ENCODE measurements around the gene RAP1A. TPM values are rescaled to one million over a fixed set of nuclear protein-coding genes. Genes with fewer than 3 reads are reported as not detected.
A peak's percentile ranks its signal among the peaks of the same experiment; 100 is the strongest.

The RAP1A gene
- total RNA-seq, 1 experiment from 2014 or later, result 24.7 TPM

DNA sequence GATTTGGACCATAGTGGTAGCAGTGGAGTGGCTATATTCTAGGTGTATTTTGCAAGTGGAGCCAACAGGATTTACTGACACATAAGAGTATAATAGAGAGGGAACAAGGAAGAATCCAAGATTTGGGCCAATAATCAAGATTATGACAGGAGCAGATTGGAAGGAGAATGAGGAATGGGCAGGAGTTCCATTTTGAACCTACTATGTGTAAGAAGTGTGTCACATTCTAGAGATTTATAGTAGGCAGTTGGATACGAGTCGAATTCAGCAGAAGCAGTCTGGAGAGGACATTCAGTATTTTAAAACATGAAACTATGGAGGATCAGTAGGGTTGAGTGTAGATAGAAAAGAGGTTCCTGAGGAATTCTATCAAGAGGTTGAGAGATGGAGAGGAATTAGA is 97.9 kb downstream of the RAP1A start:
- no peak for DNase-seq (ENCODE audit: low read depth)

DNA sequence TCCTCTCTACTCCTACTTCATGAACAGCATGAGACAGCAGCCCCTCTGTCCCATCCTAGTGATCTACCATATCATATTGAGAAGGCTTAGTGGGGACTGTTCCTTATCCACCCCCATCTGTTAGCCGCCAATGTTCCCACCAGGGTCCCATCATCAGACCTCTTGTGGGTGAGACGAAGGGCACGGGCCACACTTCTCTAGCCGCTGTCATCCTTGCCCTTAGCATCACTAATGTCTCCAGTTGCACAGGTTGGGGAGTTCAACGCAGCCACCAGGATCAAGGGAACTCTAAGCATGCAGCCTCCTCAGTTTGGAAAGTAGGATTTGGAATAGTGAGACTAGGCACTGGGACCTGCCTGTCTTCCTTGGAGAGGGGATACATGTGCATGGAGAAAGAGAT is 99.5 kb downstream of the RAP1A start:
- no peak for DNase-seq (ENCODE audit: low read depth)

DNA sequence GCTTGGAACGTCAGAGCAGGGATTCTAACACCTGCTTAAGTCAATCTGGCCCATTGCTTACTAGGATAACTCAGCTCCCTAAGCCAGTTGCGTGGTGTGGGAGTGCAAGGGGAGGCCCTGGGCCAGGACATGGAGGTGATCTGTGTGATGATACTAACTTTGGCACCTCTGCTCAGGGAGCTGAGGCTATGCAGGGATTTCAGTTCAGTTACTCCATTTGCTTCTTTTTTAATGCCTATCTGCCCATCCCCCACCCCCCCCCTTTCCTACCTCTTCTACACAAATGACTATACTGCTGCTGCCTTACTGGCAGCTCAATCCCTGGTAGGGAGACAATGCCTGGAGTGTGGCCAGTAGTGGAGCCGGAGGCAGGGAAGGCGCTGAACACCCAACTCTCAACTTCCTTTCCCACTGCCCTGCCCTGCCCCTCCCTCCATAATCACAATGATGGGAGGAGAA is 100.1 kb downstream of the RAP1A start:
- peak; percentile 93 for DNase-seq (ENCODE audit: low read depth)

DNA sequence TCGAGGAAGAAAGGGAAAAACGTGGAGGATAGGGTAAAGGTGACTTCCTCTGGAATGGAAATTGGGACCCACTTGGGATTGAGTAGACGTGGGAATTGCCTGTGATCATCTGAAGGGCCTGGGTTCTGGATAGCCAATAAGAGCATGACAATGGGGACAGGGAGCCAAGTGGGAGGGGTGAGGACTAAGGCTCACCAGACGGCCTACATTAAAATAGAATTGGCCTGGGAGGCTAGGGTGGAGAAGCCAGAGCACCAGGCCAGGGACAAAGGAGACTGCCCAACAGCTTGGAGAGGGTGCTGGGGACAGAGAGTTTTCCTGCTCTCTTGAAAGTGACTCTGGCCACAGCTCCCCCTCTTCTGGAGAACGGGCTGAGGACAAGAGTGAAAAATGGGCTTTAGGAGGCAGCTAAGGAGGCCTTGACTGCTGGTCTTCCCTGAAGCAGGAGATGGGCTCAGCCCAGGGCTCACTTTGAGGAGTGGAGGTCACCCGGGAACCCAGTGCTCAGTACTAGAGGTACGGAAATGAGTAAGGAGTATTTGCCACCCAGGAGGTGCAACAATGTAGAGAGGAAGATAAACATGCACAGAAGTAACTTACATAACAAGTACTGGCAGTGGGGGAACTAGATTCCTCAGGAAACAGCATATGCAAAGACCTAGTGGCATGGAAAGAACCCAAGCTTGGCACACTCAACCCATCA is 100.8 kb downstream of the RAP1A start:
- DNase-seq (ENCODE audit: low read depth), result no peak

DNA sequence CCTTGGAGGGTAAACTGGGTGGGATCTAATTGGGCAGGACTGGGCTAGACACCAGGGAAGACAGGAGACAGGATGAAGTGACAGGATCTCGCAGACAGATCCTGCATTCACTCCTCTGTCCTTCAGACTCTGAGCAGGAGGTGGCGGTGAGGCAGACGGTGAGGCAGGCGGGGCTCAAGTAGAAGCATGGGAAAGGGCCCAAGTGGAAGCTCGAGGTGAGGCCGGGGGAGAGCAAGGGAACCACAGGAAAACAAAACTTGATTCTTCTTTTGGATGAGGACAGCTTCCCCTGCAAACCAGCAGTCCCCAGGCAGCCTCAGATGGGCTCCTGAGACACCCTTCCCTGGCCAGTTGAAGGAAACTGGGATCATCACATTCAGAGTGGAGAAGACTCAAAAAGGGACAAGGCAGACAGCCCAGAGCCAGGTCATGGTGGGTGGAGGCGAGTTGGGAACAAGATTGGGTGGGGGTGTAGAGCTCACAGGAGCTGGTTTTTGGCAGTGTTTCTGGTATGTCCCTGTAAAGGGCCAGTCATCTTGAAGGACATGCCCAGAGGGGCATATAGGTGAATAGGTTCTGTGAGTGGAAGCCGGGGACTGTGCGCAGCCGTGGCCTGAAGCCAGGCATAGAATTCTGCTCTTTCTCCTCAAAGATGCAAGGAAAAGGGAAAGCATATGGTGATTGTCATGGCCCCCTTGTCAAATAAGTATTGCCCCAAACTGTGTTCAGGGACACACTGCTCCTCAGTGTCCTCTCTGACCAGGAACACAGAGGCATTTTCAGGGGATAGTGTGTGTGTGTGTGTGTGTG is 101.6 kb downstream of the RAP1A start:
- DNase-seq (ENCODE audit: low read depth), result no peak

DNA sequence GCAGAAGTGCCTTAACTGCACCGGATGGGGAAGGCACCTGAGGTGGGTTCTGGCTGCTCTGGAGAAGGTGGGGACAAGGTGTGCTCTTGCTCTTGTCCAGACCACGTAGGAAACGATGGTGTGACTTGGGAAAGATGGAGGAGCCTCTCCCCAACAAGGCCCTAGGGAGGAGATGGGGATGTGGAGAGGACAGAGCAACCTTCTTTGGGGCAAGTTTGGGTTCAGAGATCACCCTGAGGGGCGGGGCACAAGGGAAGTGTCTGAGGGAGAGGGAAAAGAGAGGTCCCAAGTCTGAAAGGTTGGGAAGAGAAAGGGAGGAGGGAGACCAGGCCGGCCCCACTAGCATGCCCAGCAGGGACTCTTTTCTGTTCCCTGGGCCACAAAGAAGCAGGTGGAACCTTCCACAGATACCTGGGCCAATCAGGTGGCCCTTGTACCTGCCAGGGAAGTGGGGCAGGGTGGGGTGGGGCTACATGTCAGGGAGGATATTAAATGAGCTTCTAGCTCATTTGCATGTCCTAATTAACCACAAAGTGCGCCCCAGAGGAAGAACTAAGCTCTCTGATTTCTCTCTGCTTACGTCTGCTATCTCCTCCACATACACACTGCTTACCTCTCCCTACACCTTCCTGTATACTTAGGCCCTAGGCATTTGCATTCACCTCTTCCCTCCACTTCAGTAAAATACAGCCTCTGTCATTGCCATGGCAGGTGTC is 103.7 kb downstream of the RAP1A start:
- no peak for DNase-seq (ENCODE audit: low read depth)

DNA sequence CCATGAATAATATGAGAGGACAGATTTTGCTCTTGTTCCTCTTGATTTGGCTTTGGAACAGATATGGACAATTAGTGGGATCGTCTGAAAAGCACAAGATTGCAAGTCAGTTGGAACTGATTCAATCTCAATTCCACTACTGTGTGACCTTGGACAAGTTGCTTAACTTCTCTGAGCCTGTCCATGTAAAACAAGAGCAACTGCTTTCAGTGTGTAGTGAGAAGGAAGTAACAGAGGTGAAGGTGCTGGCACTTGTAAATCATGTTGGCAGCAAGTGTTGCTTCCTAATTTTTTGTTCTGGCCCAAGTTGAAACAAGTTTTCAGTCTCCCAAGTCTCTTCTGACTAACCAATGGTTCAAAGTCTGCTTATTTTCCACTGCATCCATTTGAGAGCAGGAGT is 104.3 kb downstream of the RAP1A start:
- no peak for DNase-seq (ENCODE audit: low read depth)

DNA sequence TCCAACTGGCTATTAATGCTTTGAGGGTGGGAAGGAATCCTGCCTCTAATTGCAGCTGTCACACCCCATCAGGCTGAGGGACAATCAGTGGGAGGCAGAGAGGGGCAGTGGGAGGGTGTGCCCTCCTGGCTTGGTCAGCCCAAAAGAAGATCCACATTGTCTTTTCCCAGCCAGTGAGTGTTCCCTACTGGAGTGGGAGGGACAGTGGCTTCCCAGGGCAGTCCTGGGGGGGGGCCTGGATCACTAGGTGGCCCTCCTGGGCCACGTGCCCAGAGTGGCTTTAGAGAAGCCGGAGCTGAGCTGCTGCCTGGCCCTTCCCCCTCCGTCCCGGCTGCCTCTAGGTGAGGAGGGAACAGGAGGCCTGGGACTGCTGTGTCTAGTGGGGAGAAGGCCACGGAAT is 105.6 kb downstream of the RAP1A start:
- peak; percentile 82 for DNase-seq (ENCODE audit: low read depth)

DNA sequence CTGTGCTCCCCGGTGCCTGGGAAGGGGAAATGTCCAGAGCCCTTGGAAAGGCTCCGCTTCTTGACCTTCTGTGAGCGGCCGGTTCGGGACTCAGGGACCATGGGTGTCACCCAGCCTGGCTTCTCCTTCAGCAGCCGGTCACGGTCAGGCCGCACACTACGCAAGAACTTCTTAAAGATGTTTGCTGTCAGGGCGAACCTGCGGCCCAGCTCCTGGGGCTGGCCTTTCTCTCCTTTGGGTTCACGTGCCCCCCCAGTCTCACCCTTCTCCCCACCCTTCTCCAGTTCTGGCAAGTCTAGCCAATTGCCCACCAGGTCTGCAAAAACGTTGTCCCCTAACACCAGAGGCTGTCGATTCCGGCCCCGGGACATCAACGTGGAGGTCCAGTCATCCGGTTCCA is 107.5 kb downstream of the RAP1A start:
- no peak for DNase-seq (ENCODE audit: low read depth)

DNA sequence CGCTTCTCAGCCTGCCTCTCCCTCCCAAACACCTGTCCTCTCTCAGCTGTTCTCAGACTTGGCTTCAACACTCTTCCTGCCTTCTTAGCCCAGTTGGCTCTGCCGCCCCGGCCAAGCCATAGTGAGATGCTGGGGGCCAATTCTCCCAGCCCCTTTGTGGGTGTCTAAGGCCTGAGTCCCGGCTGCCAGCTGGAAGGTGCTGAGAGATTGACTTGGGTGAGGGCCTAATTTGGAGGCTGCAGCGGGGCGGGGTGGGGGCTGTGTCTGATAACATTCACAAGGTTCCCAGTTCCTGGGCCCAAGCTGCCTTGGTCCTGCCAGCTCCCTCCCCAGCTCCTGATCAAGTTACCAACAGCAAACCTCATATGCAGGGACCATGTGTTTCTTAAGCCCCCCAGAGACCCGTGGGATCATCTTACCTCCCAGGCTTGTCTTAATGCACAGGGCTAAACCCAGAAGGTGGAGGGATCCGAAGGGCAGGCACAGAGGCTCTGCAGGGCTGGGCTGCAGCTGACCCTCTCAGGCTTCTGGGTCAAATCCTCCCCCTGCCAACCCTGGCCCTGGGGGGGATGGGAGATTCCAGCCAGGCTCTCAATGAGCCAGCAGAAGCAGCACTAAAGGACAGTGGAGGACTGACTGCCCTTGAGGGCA is 109.8 kb downstream of the RAP1A start:
- DNase-seq (ENCODE audit: low read depth), result peak; percentile 81

DNA sequence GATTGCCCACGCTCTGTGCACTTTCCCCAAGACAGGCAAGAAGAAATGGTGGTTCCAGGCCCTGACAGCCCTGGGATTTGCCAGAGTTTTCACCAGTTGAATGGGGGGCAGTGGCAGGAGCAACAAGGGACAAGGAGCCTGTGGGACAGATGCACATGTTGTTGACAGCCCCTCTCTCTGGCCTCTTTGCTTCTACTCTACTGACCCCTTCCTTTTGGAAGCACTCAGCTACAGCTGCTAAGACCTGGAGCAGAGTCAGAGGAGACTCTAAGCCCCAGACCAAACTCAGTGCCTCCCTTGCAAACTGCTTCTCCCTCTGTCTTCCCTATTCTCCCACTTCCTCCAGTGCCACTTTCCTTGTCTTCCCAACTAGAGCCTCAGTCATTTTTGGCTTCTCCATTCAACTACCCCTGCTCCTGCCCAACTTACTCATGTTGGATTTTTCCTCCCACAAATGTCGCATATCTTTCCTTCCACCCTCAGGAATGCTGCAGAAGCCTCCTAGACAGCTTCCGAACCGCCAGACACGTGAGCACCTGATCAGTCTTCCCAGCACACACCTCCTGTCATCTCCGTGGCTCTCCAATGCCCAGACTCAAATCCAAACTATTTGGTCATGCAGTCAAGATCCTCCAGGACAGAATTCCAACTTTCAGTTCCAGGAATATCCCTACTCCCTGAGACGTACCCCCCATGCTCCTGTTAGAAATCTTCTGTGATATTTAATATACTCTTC is 110.5 kb downstream of the RAP1A start:
- no peak for DNase-seq (ENCODE audit: low read depth)

DNA sequence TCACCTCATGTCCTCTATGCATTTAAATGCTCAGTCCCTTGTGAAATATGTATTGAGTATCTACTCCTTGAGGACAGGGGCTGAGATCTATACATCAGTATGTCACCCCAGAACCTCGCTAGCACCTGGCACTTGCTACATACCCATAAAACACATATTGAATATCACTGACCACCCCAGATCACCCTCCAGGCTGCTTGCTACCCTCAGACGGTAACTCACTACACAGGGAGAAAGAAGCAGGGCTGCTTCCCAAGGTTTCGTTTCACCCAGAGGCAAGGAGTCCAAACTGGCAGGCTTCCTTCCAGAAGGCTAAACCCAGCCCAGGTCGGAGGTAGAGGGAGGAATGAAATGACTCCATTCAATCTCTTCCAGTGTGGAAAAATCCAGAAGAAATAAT is 111.1 kb downstream of the RAP1A start:
- DNase-seq (ENCODE audit: low read depth), result no peak

DNA sequence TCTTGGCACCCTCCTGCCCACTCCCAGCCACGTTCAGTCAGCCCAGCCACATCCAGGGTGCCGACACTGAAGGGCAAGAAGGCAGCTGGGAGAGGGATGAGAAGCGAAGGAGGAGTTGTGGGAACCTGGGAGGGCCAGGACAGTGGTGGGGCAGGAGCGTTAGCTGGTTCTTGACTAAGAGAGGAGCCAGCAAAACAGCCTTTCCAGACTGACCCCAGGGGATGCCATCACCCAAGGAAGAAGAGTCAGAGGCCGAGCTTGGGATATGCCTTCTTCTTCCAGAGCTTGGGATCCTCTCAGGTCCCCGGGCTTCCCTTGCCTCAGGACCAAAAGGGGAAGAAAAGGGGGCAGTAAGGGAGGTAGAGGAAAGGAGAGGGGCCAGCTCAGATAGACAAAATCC is 112.4 kb downstream of the RAP1A start:
- DNase-seq (ENCODE audit: low read depth), result no peak

DNA sequence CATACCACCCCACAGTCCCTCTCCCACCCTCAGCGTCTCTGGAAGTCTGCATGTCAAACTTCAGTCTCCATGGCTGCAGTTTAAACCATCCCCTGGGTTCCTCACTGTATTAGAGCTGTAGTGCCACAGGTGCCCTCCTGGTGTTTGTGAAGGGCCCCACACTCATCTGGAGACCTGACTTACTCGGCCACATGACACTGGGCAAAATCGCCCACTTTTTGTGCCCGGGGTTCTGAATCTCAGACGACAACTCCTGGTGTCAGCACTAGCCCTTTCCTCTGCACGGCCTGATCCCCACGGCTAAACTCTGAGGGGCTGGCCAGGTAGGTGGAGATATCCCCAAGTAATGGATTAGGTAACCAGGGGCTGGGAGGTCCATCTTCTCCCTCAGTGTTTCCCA is 113.1 kb downstream of the RAP1A start:
- no peak for DNase-seq (ENCODE audit: low read depth)

DNA sequence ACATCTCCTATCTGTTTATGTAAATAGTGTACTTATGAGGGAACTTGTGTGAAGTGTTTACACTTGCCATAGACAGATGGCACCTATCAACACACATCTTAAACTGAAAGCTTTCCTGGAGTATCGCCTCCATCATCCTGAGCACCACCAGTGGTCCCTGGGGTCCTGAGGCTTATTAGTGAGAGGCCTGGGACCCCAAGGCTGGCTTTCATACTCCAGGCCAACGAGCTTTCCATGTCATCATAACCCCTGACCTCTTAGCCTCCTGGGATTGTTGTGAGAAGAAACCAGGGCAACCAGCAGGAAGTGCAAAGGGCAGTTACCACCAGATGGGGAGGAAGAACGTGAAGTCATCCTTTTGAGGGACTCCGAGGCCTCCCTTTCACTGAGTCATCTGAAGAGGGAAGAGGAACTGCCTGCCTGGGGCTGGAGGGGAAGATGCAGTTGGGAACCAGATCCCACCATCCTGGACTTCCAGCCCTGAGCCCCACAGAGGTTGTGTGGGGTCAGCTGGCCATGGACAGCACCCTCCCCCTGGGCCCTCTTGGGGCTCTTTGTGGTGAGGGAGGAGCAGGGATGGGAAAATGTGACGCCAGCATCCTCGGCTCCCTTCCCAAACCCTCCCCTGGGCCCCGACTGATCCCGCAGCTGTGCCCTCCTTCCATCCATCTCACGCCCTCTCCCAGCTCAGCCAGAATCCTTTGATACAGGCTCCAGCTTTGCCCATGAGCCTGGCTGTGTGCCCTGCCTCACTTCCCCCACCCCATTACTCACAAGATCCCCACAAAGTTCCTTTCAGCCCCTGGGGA is 113.8 kb downstream of the RAP1A start:
- peak; percentile 98 for DNase-seq (ENCODE audit: low read depth)

DNA sequence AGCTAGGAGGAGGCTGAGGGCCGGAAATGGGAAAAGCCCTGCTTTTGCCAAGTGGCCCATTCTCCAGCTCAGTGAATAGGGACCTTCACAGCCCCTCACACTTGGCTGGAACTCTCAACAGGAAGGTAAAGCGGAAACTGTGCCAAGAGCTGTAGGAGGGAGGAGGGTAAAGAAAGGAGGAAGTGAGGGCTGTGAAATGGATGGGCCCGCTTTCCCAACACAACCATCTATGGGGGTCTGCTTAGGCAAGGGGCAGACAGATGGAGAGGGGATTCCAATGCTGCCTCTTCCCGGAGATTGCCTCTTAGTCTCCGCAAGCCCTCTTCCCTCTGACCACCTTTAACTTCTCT is 114.4 kb downstream of the RAP1A start:
- no peak for DNase-seq (ENCODE audit: low read depth)

DNA sequence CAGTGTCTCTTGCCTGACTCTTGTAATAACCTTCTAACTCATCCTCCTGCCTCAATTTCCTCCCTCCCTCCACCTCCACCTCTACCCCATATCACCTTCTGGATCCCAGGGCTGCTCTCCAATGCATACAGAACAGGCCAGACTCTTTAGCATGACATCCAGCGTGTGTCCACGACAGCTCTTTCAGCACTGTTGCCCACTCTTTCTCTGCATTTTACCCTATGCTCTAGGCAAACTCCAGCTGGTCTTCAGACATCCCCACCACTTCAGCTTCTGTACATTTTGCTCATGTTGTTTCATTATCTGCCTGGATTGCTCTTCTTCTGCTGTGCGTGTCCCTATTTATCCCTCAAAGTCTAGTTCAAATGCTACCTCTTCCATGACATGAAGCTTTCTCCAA is 114.8 kb downstream of the RAP1A start:
- DNase-seq (ENCODE audit: low read depth), result no peak

DNA sequence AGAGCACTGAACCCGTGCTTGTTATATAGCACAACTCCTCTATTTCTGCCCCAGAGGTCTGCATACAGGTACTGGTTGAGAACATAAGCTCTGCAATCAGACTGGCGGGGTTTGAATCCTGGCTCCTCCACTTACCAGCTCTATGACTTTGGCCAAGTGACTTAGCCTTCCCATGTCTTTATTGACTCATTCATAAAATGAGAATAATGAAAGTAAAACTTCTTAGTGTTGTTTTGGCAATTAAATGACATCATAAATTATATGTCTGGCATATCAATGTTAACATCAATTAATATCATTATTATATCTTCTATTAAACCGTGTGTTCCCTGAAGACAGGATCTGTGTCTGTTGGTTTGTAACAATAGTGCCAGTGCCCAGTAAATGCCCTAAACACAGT is 115.3 kb downstream of the RAP1A start:
- no peak for DNase-seq (ENCODE audit: low read depth)

DNA sequence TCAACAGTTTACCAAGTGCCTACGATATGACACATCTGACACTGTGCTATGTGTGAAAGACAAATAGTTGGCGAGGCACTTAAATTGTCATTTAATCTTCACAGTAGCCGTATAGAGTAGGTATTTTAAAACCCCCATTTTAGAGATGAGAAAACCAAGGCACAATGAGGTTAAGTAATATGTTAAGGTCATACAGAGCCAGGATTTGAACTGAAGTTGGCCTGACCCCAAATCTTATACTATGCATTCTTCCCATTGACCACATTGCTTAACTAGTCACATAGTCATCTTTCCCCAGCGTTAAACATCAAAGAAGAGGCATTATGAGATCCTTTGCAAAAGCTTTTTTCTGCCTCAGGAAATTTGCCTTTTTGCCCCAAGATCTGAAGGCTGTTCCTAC is 115.7 kb downstream of the RAP1A start:
- DNase-seq (ENCODE audit: low read depth), result no peak

DNA sequence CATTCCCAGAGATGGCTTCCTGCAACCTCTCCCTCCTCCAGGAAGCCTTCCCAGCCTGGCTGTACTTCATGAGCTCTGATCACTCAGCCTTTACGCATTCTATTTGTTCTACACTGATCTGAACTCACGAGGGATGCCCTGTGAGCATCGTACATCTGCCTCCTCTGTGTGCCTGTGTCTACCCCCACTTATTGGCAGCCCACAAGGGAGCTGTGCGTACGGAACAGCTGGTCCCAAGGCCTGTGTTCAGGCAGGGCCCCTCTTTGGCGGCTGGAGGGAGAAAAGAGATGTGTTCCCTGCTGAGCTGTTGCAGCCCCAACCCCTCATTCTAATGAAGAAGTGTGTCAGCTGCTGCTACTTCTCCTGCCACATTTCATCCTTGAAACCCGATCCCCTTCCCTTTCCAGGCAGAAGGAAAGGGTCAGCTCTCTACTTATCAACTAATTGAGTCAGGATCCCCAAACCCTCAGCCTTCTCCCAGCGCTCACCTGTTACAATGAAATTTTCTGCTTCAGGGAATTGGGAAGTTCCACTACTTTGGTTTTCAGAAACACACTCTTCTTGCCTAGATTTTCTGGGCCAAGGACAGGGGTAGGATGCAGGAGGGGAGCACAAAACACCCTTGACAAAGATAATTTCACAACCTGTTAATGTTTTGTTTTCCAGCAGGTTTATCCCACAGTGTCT is 116.4 kb downstream of the RAP1A start:
- DNase-seq (ENCODE audit: low read depth), result peak; percentile 97
